Mesendoderm (in vitro differentiated cells): ENCODE measurements around the gene TMEM132D.

Experiments
- DNase-seq: peaks from one replicate; pipeline ENCODE4 v3.0.0; 2013
- H2AK5ac ChIP-seq: 2 replicates; pipeline ENCODE4 v1.6.1; 2013; ENCODE audit warnings: low read length, inconsistent platforms
- H2BK120ac ChIP-seq: 2 replicates; pipeline ENCODE4 v1.6.1; 2013; ENCODE audit warnings: low read depth, mild to moderate bottlenecking, low read length, moderate library complexity, mixed read lengths
- H2BK15ac ChIP-seq: replicated peaks from 2 replicates; pipeline ENCODE4 v1.6.1; 2013; ENCODE audit warnings: low read depth, mild to moderate bottlenecking, moderate library complexity
- H2BK5ac ChIP-seq: 2 replicates; pipeline ENCODE4 v1.6.1; 2013; ENCODE audit warnings: low read length, inconsistent platforms
- H3K18ac ChIP-seq: 2 replicates; pipeline ENCODE4 v1.6.1; 2013; ENCODE audit warnings: mild to moderate bottlenecking, low read length, mixed read lengths
- H3K23ac ChIP-seq: one replicate; pipeline ENCODE4 v1.6.1; 2013; ENCODE audit warnings: low read length
- H3K27ac ChIP-seq: 2 replicates; pipeline ENCODE4 v1.5.1; 2013; ENCODE audit warnings: low read depth, mild to moderate bottlenecking, inconsistent platforms, low read length, moderate library complexity
- H3K27me3 ChIP-seq: 2 replicates; pipeline ENCODE4 v1.6.1; 2013; ENCODE audit warnings: low read length, control low read depth, mild to moderate bottlenecking, inconsistent platforms; ENCODE audit not compliant: insufficient read depth, poor library complexity
- H3K36me3 ChIP-seq: 2 replicates; pipeline ENCODE4 v1.6.1; 2013; ENCODE audit warnings: low read length, inconsistent platforms; ENCODE audit not compliant: control insufficient read depth, insufficient read depth
- H3K4ac ChIP-seq: one replicate; pipeline ENCODE4 v1.6.1; 2013; ENCODE audit warnings: low read depth, mild to moderate bottlenecking, low read length, moderate library complexity
- H3K4me1 ChIP-seq: 2 replicates; pipeline ENCODE4 v1.6.1; 2013; ENCODE audit warnings: low read depth, low read length, inconsistent platforms; ENCODE audit not compliant: control insufficient read depth
- H3K4me2 ChIP-seq: 2 replicates; pipeline ENCODE4 v1.6.1; 2013; ENCODE audit warnings: low read length
- H3K4me3 ChIP-seq: 2 replicates; pipeline ENCODE4 v1.5.1; 2013; ENCODE audit warnings: mild to moderate bottlenecking, low read length
- H3K56ac ChIP-seq: one replicate; pipeline ENCODE4 v1.6.1; 2013; ENCODE audit warnings: low read length
- H3K79me1 ChIP-seq: 2 replicates; pipeline ENCODE4 v1.6.1; 2013; ENCODE audit warnings: low read length, inconsistent platforms
- H3K79me2 ChIP-seq: 2 replicates; pipeline ENCODE4 v1.6.1; 2013; ENCODE audit warnings: mild to moderate bottlenecking, low read length; ENCODE audit not compliant: control insufficient read depth, insufficient read depth
- H3K9ac ChIP-seq: 2 replicates; pipeline ENCODE4 v1.6.1; 2013; ENCODE audit warnings: low read length, inconsistent platforms
- H4K5ac ChIP-seq: one replicate; pipeline ENCODE4 v1.6.1; 2013; ENCODE audit warnings: low read length
- H4K8ac ChIP-seq: one replicate; pipeline ENCODE4 v1.6.1; 2013; ENCODE audit warnings: low read depth, mild to moderate bottlenecking, control low read depth, low read length, moderate library complexity
- WGBS: extraction: QIAGEN DNeasy Blood & Tissue Kit; methylation state at CpG from one replicate; pipeline ENCODE4 v1.1.7; 2013; ENCODE audit warnings: low lambda C conversion rate, missing lambda C conversion rate; ENCODE audit not compliant: insufficient coverage; ENCODE audit errors: extremely low coverage; 5-methylcytosine and 5-hydroxymethylcytosine counted together

Gene TMEM132D

GRCh38 chr12:129162805-129163204 is 741.0 kb downstream of the TMEM132D start:
- peaks cover 5% of the 10 kb centered on the region for H3K4me1 ChIP-seq
- no peaks in the 10 kb centered on the region for H3K79me1 ChIP-seq
- no peak overlapping the region for H2BK15ac ChIP-seq
- H3K18ac ChIP-seq: no peak overlapping the region
- H2AK5ac ChIP-seq: no peak overlapping the region
- no peak overlapping the region for H3K23ac ChIP-seq
- H3K79me2 ChIP-seq: no peaks in the 10 kb centered on the region
- no peaks in the 10 kb centered on the region for H3K36me3 ChIP-seq
- DNase-seq: no peak
- no peak overlapping the region for H4K8ac ChIP-seq
- H3K4me2 ChIP-seq: no peak overlapping the region
- H2BK5ac ChIP-seq: no peak overlapping the region
- H3K4ac ChIP-seq: no peak overlapping the region
- no peak overlapping the region for H3K27ac ChIP-seq
- H4K5ac ChIP-seq: no peak overlapping the region
- H3K4me3 ChIP-seq: no peak overlapping the region
- no peak overlapping the region for H3K9ac ChIP-seq
- H3K56ac ChIP-seq: no peak overlapping the region
- H3K27me3 ChIP-seq: no peaks in the 10 kb centered on the region
- WGBS: no CpG with 5 or more reads among the region's 4 CpGs
- H2BK120ac ChIP-seq: no peak overlapping the region

- Histone ChIP-seq H3K79me2 (no peaks in the 10 kb centered on the region), H4K8ac (no peak overlapping the region), H3K4ac (no peak overlapping the region), H3K4me2 (no peak overlapping the region), H2BK15ac (no peak overlapping the region), H3K4me3 (no peak overlapping the region), H2BK120ac (no peak overlapping the region), H2BK5ac (no peak overlapping the region), H3K23ac (no peak overlapping the region), H4K5ac (no peak overlapping the region), H3K79me1 (no peaks in the 10 kb centered on the region), H3K18ac (no peak overlapping the region), H3K4me1 (peaks cover 5% of the 10 kb centered on the region), H3K36me3 (no peaks in the 10 kb centered on the region), H3K27ac (no peak overlapping the region), H2AK5ac (no peak overlapping the region), H3K9ac (no peak overlapping the region), H3K56ac (no peak overlapping the region), H3K27me3 (no peaks in the 10 kb centered on the region)
- no CpG with 5 or more reads among the region's 4 CpGs for WGBS
- no peak for DNase-seq
Measured at GRCh38 chr12:129161511-129161910, 742.3 kb downstream of the TMEM132D start.

- H4K8ac ChIP-seq: no peak overlapping the region
- no peak overlapping the region for H3K4me2 ChIP-seq
- no peak overlapping the region for H3K9ac ChIP-seq
- H2BK120ac ChIP-seq: no peak overlapping the region
- H3K79me1 ChIP-seq: no peaks in the 10 kb centered on the region
- no peak overlapping the region for H3K23ac ChIP-seq
- peaks cover 5% of the 10 kb centered on the region for H3K4me1 ChIP-seq
- H3K27ac ChIP-seq: no peak overlapping the region
- H3K36me3 ChIP-seq: no peaks in the 10 kb centered on the region
- H2BK5ac ChIP-seq: no peak overlapping the region
- H4K5ac ChIP-seq: no peak overlapping the region
- no peak overlapping the region for H3K56ac ChIP-seq
- DNase-seq: no peak
- H2BK15ac ChIP-seq: no peak overlapping the region
- no peaks in the 10 kb centered on the region for H3K79me2 ChIP-seq
- no peak overlapping the region for H3K4ac ChIP-seq
- H2AK5ac ChIP-seq: no peak overlapping the region
- H3K4me3 ChIP-seq: no peak overlapping the region
- no peaks in the 10 kb centered on the region for H3K27me3 ChIP-seq
- no peak overlapping the region for H3K18ac ChIP-seq
Measured at GRCh38 chr12:129160282-129160681, 743.5 kb downstream of the TMEM132D start.

- Histone ChIP-seq H3K27ac (no peak overlapping the region), H3K23ac (no peak overlapping the region), H3K4me2 (no peak overlapping the region), H2BK15ac (no peak overlapping the region), H3K36me3 (no peaks in the 10 kb centered on the region), H3K18ac (no peak overlapping the region), H3K79me2 (no peaks in the 10 kb centered on the region), H3K9ac (no peak overlapping the region), H3K27me3 (no peaks in the 10 kb centered on the region), H3K56ac (no peak overlapping the region), H4K8ac (no peak overlapping the region), H2BK5ac (no peak overlapping the region), H3K4ac (no peak overlapping the region), H3K4me3 (no peak overlapping the region), H2AK5ac (no peak overlapping the region), H3K4me1 (peaks cover 1% of the 10 kb centered on the region), H3K79me1 (no peaks in the 10 kb centered on the region), H4K5ac (no peak overlapping the region), H2BK120ac (no peak overlapping the region)
- DNase-seq: peak; percentile 68
- WGBS: no CpG with 5 or more reads among the region's 10 CpGs
Measured at GRCh38 chr12:129152351-129153104, 751.3 kb downstream of the TMEM132D start.

- H4K5ac ChIP-seq: no peak overlapping the region
- H2BK15ac ChIP-seq: no peak overlapping the region
- H3K4me1 ChIP-seq: peaks cover 1% of the 10 kb centered on the region
- H3K18ac ChIP-seq: no peak overlapping the region
- H3K36me3 ChIP-seq: no peaks in the 10 kb centered on the region
- H4K8ac ChIP-seq: no peak overlapping the region
- H3K79me2 ChIP-seq: no peaks in the 10 kb centered on the region
- no peak overlapping the region for H3K4me3 ChIP-seq
- no peaks in the 10 kb centered on the region for H3K27me3 ChIP-seq
- H3K56ac ChIP-seq: no peak overlapping the region
- H2AK5ac ChIP-seq: no peak overlapping the region
- H2BK120ac ChIP-seq: no peak overlapping the region
- no peak overlapping the region for H3K23ac ChIP-seq
- H2BK5ac ChIP-seq: no peak overlapping the region
- no peak overlapping the region for H3K27ac ChIP-seq
- WGBS: no CpG with 5 or more reads among the region's 11 CpGs
- H3K79me1 ChIP-seq: no peaks in the 10 kb centered on the region
- no peak overlapping the region for H3K4me2 ChIP-seq
- H3K4ac ChIP-seq: no peak overlapping the region
- no peak for DNase-seq
- no peak overlapping the region for H3K9ac ChIP-seq
Measured at GRCh38 chr12:129150721-129151120, 753.1 kb downstream of the TMEM132D start.

- H3K4me1 ChIP-seq: no peaks in the 10 kb centered on the region
- WGBS: no CpG with 5 or more reads among the region's 7 CpGs
- no peak overlapping the region for H3K4me2 ChIP-seq
- H3K4me3 ChIP-seq: no peak overlapping the region
- no peak overlapping the region for H4K8ac ChIP-seq
- DNase-seq: no peak
- no peaks in the 10 kb centered on the region for H3K27me3 ChIP-seq
- H3K18ac ChIP-seq: no peak overlapping the region
- no peak overlapping the region for H3K56ac ChIP-seq
- H3K79me1 ChIP-seq: no peaks in the 10 kb centered on the region
- no peak overlapping the region for H2BK120ac ChIP-seq
- H3K27ac ChIP-seq: no peak overlapping the region
- no peak overlapping the region for H4K5ac ChIP-seq
- H3K4ac ChIP-seq: no peak overlapping the region
- no peaks in the 10 kb centered on the region for H3K36me3 ChIP-seq
- H3K23ac ChIP-seq: no peak overlapping the region
- no peak overlapping the region for H3K9ac ChIP-seq
- H2BK5ac ChIP-seq: no peak overlapping the region
- no peak overlapping the region for H2AK5ac ChIP-seq
- H2BK15ac ChIP-seq: no peak overlapping the region
- no peaks in the 10 kb centered on the region for H3K79me2 ChIP-seq
Measured at GRCh38 chr12:129145381-129145780, 758.4 kb downstream of the TMEM132D start.
